Measurements from ENCODE around the gene SFMBT2.

GRCh38 chr10:7345717-7346116, 65.1 kb downstream of the SFMBT2 start:
- TF ChIP-seq CTCF (IDR thresholded peaks at IDR 0.05) (no peak), ZFX (IDR thresholded peaks at IDR 0.05; ENCODE audit: borderline replicate concordance) (no peak)
